Measurements from ENCODE around the gene FAM168A. TPM values are rescaled to one million over a fixed set of nuclear protein-coding genes. Genes with fewer than 3 reads are reported as not detected.

Gene FAM168A
- polyA plus RNA-seq, 1 donor (not counting 4 experiments of a cell fraction or from before 2014, with no cell fraction given) = 11.8 TPM

DNA sequence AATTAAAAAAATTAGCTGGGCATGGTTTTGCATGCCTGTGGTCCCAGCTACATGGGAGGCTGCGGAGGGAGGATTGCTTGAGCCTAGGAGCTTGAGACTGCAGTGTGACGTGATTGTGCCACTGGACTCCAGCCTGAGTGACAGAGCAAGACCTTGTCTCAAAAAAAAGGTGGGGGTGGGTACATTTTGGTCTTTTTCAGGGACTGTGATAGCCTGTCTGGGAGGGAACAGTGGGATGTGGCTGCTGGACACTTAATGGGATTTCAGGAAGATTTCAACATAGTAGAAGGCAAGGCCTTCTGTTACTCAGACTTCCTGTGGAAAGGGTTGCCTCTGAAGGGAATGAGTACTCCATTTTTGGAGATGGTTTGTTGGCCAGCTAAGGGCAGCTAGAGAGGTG lies 181.1 kb downstream of the FAM168A start:
- H3K36me3 ChIP-seq (ENCODE audit: control insufficient read depth in 2 of 2, extremely low read depth in 1 of 2, insufficient read depth in 2 of 2, low read length in 2 of 2) = peaks cover 0 to 3% of the 10 kb centered on the region in 2 experiments
- FAIRE-seq (no peak), DNase-seq (ENCODE audit: low read depth, low spot score) (no peak)
- no peak overlapping the region for H3K4me2 ChIP-seq (ENCODE audit: control insufficient read depth, extremely low read depth, insufficient read depth, low read depth, low read length)
- H3K9me1 ChIP-seq (ENCODE audit: control insufficient read depth, extremely low read depth, insufficient read depth, low read length) = no peaks in the 10 kb centered on the region
- no peaks in the 10 kb centered on the region for H3K4me1 ChIP-seq (ENCODE audit: control insufficient read depth, extremely low read depth, insufficient read depth, low read length)
- dilution Hi-C loops (cut with MboI; ENCODE audit: extremely low pct_ligation_motif_present, low sequenced_read_pairs) = no loop called here
- no peaks in the 10 kb centered on the region for H3K27me3 ChIP-seq (ENCODE audit: control insufficient read depth, extremely low read depth, insufficient read depth, low read length)
- H3K79me2 ChIP-seq (ENCODE audit: control insufficient read depth, insufficient read depth, low read length) = no peaks in the 10 kb centered on the region
- no peak overlapping the region for H3K9ac ChIP-seq (ENCODE audit: control insufficient read depth, extremely low read depth, insufficient read depth, low read length)
- TF ChIP-seq EZH2 (IDR thresholded peaks at IDR 0.05; ENCODE audit: low read length) = no peak
- TF ChIP-seq, protein P1, sequence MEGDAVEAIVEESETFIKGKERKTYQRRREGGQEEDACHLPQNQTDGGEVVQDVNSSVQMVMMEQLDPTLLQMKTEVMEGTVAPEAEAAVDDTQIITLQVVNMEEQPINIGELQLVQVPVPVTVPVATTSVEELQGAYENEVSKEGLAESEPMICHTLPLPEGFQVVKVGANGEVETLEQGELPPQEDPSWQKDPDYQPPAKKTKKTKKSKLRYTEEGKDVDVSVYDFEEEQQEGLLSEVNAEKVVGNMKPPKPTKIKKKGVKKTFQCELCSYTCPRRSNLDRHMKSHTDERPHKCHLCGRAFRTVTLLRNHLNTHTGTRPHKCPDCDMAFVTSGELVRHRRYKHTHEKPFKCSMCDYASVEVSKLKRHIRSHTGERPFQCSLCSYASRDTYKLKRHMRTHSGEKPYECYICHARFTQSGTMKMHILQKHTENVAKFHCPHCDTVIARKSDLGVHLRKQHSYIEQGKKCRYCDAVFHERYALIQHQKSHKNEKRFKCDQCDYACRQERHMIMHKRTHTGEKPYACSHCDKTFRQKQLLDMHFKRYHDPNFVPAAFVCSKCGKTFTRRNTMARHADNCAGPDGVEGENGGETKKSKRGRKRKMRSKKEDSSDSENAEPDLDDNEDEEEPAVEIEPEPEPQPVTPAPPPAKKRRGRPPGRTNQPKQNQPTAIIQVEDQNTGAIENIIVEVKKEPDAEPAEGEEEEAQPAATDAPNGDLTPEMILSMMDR (optimal IDR thresholded peaks at IDR 0.05 in 1 of 3, IDR thresholded peaks at IDR 0.05 in 1 of 3, conservative IDR thresholded peaks at IDR 0.05 in 1 of 3; ENCODE audit: extremely low read depth in 1 of 3, insufficient read depth in 2 of 3, low read length in 3 of 3) = no peak
- H3K4me3 ChIP-seq (ENCODE audit: control insufficient read depth in 2 of 3, extremely low read depth in 1 of 3, insufficient read depth in 2 of 3, low read depth in 1 of 3, low read length in 3 of 3) = no peak overlapping the region
- H3K9me3 ChIP-seq (ENCODE audit: control insufficient read depth, low read depth, low read length) = no peaks in the 10 kb centered on the region
- no peaks in the 10 kb centered on the region for H4K20me1 ChIP-seq (ENCODE audit: control insufficient read depth, extremely low read depth, insufficient read depth, low read length)
- no peak overlapping the region for H3K27ac ChIP-seq (ENCODE audit: control insufficient read depth, insufficient read depth, low read length)
- H2AFZ ChIP-seq (ENCODE audit: control insufficient read depth, low read length) = no peak overlapping the region

DNA sequence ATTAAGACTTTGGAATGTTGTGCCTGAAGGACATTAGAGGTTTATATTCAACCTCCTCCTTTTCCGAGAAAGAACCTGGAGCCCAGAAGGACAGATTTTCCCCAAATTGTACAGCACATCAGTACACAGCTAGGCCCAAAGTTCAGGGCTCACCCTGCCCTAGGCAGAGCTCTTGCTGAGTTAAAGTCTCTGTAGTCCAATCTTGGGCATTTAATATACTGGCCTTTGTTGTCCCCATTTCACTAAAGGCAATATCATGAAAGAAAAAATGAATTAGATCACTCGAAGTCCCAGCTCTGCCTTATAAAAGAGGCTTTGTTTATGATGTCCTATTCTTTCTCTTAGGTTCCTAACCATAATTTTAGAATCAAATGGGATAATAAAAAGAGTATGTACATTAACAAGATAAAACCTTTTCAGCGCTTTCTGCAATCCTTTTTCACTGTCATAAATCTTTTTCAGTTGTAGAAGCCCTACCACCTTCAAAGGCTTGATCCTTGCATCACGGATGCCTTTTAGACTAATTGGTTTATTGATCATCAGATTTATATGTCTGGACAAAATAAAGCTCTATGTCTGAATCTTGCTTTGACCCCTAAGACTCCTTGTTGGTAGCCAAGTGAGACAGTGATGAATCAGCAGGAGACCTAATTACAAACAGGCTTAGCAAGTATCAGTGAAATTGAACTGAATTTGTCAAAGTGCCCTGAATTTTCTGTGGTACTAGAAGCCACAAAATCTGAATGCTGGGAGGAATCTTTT lies 181.9 kb downstream of the FAM168A start:
- DNase-seq (ENCODE audit: low read depth, low spot score) = no peak
- H3K27ac ChIP-seq (ENCODE audit: control insufficient read depth, insufficient read depth, low read length) = no peak overlapping the region
- H3K4me1 ChIP-seq (ENCODE audit: control insufficient read depth, extremely low read depth, insufficient read depth, low read length) = no peaks in the 10 kb centered on the region
- H2AFZ ChIP-seq (ENCODE audit: control insufficient read depth, low read length) = no peak overlapping the region
- H3K9me3 ChIP-seq (ENCODE audit: control insufficient read depth, low read depth, low read length) = no peaks in the 10 kb centered on the region
- no peaks in the 10 kb centered on the region for H4K20me1 ChIP-seq (ENCODE audit: control insufficient read depth, extremely low read depth, insufficient read depth, low read length)
- no peaks in the 10 kb centered on the region for H3K27me3 ChIP-seq (ENCODE audit: control insufficient read depth, extremely low read depth, insufficient read depth, low read length)
- no peaks in the 10 kb centered on the region for H3K9me1 ChIP-seq (ENCODE audit: control insufficient read depth, extremely low read depth, insufficient read depth, low read length)
- no peak for FAIRE-seq
- H3K9ac ChIP-seq (ENCODE audit: control insufficient read depth, extremely low read depth, insufficient read depth, low read length) = no peak overlapping the region
- dilution Hi-C loops (cut with MboI; ENCODE audit: extremely low pct_ligation_motif_present, low sequenced_read_pairs) = no loop called here
- no peak for TF ChIP-seq EZH2 (IDR thresholded peaks at IDR 0.05; ENCODE audit: low read length)
- TF ChIP-seq, protein P1 (optimal IDR thresholded peaks at IDR 0.05 in 1 of 3, IDR thresholded peaks at IDR 0.05 in 1 of 3, conservative IDR thresholded peaks at IDR 0.05 in 1 of 3; ENCODE audit: extremely low read depth in 1 of 3, insufficient read depth in 2 of 3, low read length in 3 of 3) = no peak
- H3K4me3 ChIP-seq (ENCODE audit: control insufficient read depth in 2 of 3, extremely low read depth in 1 of 3, insufficient read depth in 2 of 3, low read depth in 1 of 3, low read length in 3 of 3) = no peak overlapping the region
- H3K79me2 ChIP-seq (ENCODE audit: control insufficient read depth, insufficient read depth, low read length) = no peaks in the 10 kb centered on the region
- H3K4me2 ChIP-seq (ENCODE audit: control insufficient read depth, extremely low read depth, insufficient read depth, low read depth, low read length) = no peak overlapping the region
- peaks cover 1 to 4% of the 10 kb centered on the region in 2 experiments for H3K36me3 ChIP-seq (ENCODE audit: control insufficient read depth in 2 of 2, extremely low read depth in 1 of 2, insufficient read depth in 2 of 2, low read length in 2 of 2)

All from keratinocyte (primary cell).